ENCODE data around the gene EBP. TPM values are rescaled to one million over a fixed set of nuclear protein-coding genes. Genes with fewer than 3 reads are reported as not detected.
A peak's percentile ranks its signal among the peaks of the same experiment; 100 is the strongest.

The EBP gene
- total RNA-seq, 4 donors from 2014 or later = 19.9 to 88.7 (median 67.6) TPM

DNA sequence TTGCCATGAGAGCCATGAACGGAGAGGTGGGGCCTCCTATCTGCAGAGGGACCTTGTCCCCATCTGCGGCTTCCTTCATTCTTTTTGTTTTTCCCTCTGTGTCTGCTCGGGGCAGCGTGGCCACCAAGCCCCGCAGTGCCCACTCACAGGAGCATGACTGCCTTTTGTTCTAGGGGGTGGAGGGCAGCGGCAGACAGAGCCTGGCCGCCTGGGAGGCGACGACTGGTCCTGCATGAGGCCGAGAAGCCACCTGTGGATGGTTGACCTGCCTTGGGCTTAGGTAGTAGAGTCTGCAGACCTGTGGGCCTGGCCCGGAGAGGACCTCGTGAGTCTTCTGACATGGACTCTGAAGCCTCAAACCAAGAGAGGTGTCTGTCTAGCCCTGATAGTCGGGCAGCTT, 54.0 kb downstream of the EBP start:
- TF ChIP-seq EP300 (IDR thresholded peaks at IDR 0.05; ENCODE audit: low read depth) = no peak
- no peak for TF ChIP-seq POLR2A (IDR thresholded peaks at IDR 0.05)
- TF ChIP-seq, protein P1, sequence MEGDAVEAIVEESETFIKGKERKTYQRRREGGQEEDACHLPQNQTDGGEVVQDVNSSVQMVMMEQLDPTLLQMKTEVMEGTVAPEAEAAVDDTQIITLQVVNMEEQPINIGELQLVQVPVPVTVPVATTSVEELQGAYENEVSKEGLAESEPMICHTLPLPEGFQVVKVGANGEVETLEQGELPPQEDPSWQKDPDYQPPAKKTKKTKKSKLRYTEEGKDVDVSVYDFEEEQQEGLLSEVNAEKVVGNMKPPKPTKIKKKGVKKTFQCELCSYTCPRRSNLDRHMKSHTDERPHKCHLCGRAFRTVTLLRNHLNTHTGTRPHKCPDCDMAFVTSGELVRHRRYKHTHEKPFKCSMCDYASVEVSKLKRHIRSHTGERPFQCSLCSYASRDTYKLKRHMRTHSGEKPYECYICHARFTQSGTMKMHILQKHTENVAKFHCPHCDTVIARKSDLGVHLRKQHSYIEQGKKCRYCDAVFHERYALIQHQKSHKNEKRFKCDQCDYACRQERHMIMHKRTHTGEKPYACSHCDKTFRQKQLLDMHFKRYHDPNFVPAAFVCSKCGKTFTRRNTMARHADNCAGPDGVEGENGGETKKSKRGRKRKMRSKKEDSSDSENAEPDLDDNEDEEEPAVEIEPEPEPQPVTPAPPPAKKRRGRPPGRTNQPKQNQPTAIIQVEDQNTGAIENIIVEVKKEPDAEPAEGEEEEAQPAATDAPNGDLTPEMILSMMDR (IDR thresholded peaks at IDR 0.05) = no peak
- TF ChIP-seq POLR2AphosphoS5 (IDR thresholded peaks at IDR 0.05) = no peak
- H3K9me3 ChIP-seq = no peaks in the 10 kb centered on the region
- in situ Hi-C loops (cut with MboI; ENCODE audit: low pct_ligation_motif_present in 1 of 4, low pct_unique_long_range_greater_than_20kb in 1 of 4, low sequenced_read_pairs in 3 of 4) = no loop called here
- 73% methylated on average over 13 of the region's 13 CpGs; no CpG with 5 or more reads in 1 of the 2 donors for WGBS, 2 donors (ENCODE audit: low coverage in 1 of 2)
- H3K4me1 ChIP-seq = peaks cover 9 to 15% (median 12%) of the 10 kb centered on the region in 4 donors
- intact Hi-C loops (cut with DNase I; ENCODE audit: low total_unique reads) = no loop called here
- DNase-seq = no peak
- H3K36me3 ChIP-seq = peaks cover 0 to 16% (median 5%) of the 10 kb centered on the region in 4 donors
- peak overlapping the region; percentile 96 to 99 (median 98) for H3K27ac ChIP-seq
- H3K27me3 ChIP-seq = no peaks in the 10 kb centered on the region
- peak overlapping the region in 3 of 4 donors; percentile 63 to 90 (median 84) for H3K4me3 ChIP-seq

DNA sequence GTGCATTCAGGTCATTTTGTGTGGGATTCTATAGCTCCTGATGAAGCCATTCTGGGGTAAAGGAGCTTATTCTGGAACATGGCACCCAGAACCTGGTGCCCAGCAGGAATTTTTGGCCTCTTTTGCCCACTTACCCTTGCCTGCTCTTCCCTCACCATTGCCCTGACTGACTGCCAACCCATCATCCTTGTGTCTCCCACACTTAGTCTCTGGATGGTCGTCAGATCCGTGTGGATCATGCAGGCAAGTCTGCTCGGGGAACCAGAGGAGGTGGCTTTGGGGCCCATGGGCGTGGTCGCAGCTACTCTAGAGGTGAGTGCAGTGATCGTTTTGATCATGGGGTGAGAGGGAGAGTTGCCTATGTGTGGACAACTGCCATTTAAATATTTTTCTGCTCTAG, 54.5 kb downstream of the EBP start:
- in situ Hi-C loops (cut with MboI; ENCODE audit: low pct_ligation_motif_present in 1 of 4, low pct_unique_long_range_greater_than_20kb in 1 of 4, low sequenced_read_pairs in 3 of 4) = no loop called here
- Histone ChIP-seq H3K27ac (peak overlapping the region in 3 of 4 donors; percentile 97 to 99 (median 99)), H3K9me3 (no peaks in the 10 kb centered on the region), H3K4me1 (peaks cover 9 to 15% (median 12%) of the 10 kb centered on the region in 4 donors), H3K27me3 (no peaks in the 10 kb centered on the region), H3K36me3 (peaks cover 0 to 16% (median 5%) of the 10 kb centered on the region in 4 donors), H3K4me3 (peak overlapping the region in 2 of 4 donors; percentile 63 to 90)
- no peak for TF ChIP-seq EP300 (IDR thresholded peaks at IDR 0.05; ENCODE audit: low read depth)
- no peak for TF ChIP-seq POLR2A (IDR thresholded peaks at IDR 0.05)
- TF ChIP-seq POLR2AphosphoS5 (IDR thresholded peaks at IDR 0.05) = no peak
- TF ChIP-seq, protein P1 (IDR thresholded peaks at IDR 0.05) = no peak
- DNase-seq = no peak
- 59% methylated on average over 6 of the region's 6 CpGs; no CpG with 5 or more reads in 1 of the 2 donors for WGBS, 2 donors (ENCODE audit: low coverage in 1 of 2)
- intact Hi-C loops (cut with DNase I; ENCODE audit: low total_unique reads) = no loop called here

Other genes with a start within 250 kb of the EBP start
- gene SSX3, start 165.1 kb upstream of the EBP start, total RNA-seq = not detected
- not detected for gene SSX4, start 138.3 kb upstream of the EBP start, total RNA-seq
- gene SSX4B, start 109.8 kb upstream of the EBP start, total RNA-seq = not detected
- gene SLC38A5, start 51.5 kb upstream of the EBP start, total RNA-seq = 10 to 100 TPM in 3 of 4 donors, 1 to 10 TPM in 1; 5.7 to 14.3 (median 11.3) TPM
- 10 to 100 TPM; 15.3 to 33.2 (median 31.1) TPM for gene FTSJ1, start 45.6 kb upstream of the EBP start, total RNA-seq
- 10 to 100 TPM in 1 of 4 donors, 1 to 10 TPM in 3; 1.5 to 10.1 (median 8.2) TPM for gene PORCN, start 12.8 kb upstream of the EBP start, total RNA-seq
- 10 to 100 TPM in 3 of 4 donors, 1 to 10 TPM in 1; 8.1 to 27.7 (median 13.3) TPM for gene TBC1D25, start 17.9 kb downstream of the EBP start, total RNA-seq
- 100 to 1,000 TPM in 3 of 4 donors, 10 to 100 TPM in 1; 65.7 to 157 (median 127) TPM for gene RBM3, start 52.7 kb downstream of the EBP start, total RNA-seq
- 100 to 1,000 TPM in 3 of 4 donors, 10 to 100 TPM in 1; 96.5 to 238 (median 184) TPM for gene WDR13, start 75.7 kb downstream of the EBP start, total RNA-seq
- gene WAS, start 162.0 kb downstream of the EBP start, total RNA-seq = 10 to 100 TPM in 1 of 4 donors, 1 to 10 TPM in 3; 3.2 to 13.1 (median 6.3) TPM
- 1 to 10 TPM in 3 of 4 donors, under 1 TPM in 1; 1.00 to 5.3 (median 4.4) TPM for gene SUV39H1, start 174.9 kb downstream of the EBP start, total RNA-seq
- gene GLOD5, start 239.9 kb downstream of the EBP start, total RNA-seq = 10 to 100 TPM in 1 of 4 donors, 1 to 10 TPM in 1, not detected in 2; 4.8 to 18.4 TPM